Heart left ventricle (tissue), 16 donors: ENCODE data around the gene TMED5. TPM values are rescaled to one million over a fixed set of nuclear protein-coding genes. Genes with fewer than 3 reads are reported as not detected.

Experiments used
- ATAC-seq, 4 donors: fragments of 200-7000 bp; cut with Tn5 transposase; one replicate each; pipeline ENCODE4 v1.9.1; 2020 to 2022; ENCODE audit warnings: moderate library complexity in 4 of 4, mild to moderate bottlenecking in 3 of 4, moderate number of reproducible peaks in 1 of 4
- DNase-seq, 5 donors: peaks; one replicate each; pipeline ENCODE4 v3.0.0-alpha.2; 2020
- H3K27ac ChIP-seq, 12 donors: fragments of 200-600 bp; sonication (generic) in 4 of 12; one replicate each; pipeline versions ENCODE4 v1.5.0 to v1.8.0; 2016 to 2022; ENCODE audit warnings: mild to moderate bottlenecking in 2 of 12
- H3K27me3 ChIP-seq, 9 donors: fragments of 200-600 bp; sonication (generic) in 2 of 9; one replicate each; pipeline versions ENCODE4 v1.5.1 to v1.8.0; 2016 to 2022; ENCODE audit warnings: mild to moderate bottlenecking in 3 of 9
- H3K36me3 ChIP-seq, 9 donors: fragments of 200-600 bp; sonication (generic) in 2 of 9; one replicate each; pipeline versions ENCODE4 v1.5.0 to v1.8.0; 2018 to 2022; ENCODE audit warnings: mild to moderate bottlenecking in 2 of 9
- H3K4me1 ChIP-seq, 12 donors: fragments of 200-600 bp; sonication (generic) in 4 of 12; one replicate each; pipeline versions ENCODE4 v1.5.0 to v1.8.0; 2016 to 2022; ENCODE audit warnings: mild to moderate bottlenecking in 3 of 12
- H3K4me3 ChIP-seq, 12 donors: fragments of 200-600 bp; sonication (generic) in 4 of 12; one replicate each; pipeline versions ENCODE4 v1.5.0 to v1.8.0; 2017 to 2022; ENCODE audit warnings: mild to moderate bottlenecking in 9 of 12, moderate library complexity in 4 of 12
- H3K9me3 ChIP-seq, 12 donors: fragments of 200-600 bp; sonication (generic) in 4 of 12; one replicate each; pipeline versions ENCODE4 v1.5.0 to v1.8.0; 2016 to 2022; ENCODE audit warnings: mild to moderate bottlenecking in 1 of 12
- POLR2A ChIP-seq, 2 donors: fragments of 450-650 bp; IDR thresholded peaks; one replicate each; pipeline ENCODE4 v1.6.1; 2017; ENCODE audit warnings: antibody characterized with exemption in 2 of 2, mild to moderate bottlenecking in 2 of 2, moderate library complexity in 2 of 2
- WGBS, 4 donors: extraction: QIAGEN DNeasy Blood & Tissue Kit in 2 of 4; methylation state at CpG; one replicate each; pipeline versions ENCODE4 v1.1.5 to v1.1.7; 2013 to 2018; 5-methylcytosine and 5-hydroxymethylcytosine counted together
- intact Hi-C, 10 donors: fragments of 100-400 bp; cut with DNase I; formaldehyde crosslinking; loops; one replicate each; pipeline versions ENCODE4 v1.11.1 to v1.14.2; 2022
- polyA plus RNA-seq, 2 donors: library from polyadenylated mRNA; stranded (reverse); fragments of 200-250 nt; gene quantifications; one replicate each; pipeline ENCODE4 v1.2.3, GENCODE V29; 2013
- total RNA-seq, 9 donors: library from RNA; depleted of rRNA in 2 of 9; stranded (reverse); fragments of >200 nt in 2 of 9; fragmentation: NEBNext Ultra II Directional in 3 of 9; extraction: Animal tissue kit (Norgen Biotek cat#: 25700) in 3 of 9; gene quantifications; one replicate each; pipeline versions ENCODE4 v1.1.0 to v1.2.4, GENCODE V29; 2016 to 2023
- TF ChIP-seq, protein P1 (sequence below), 12 donors: fragments of 200-600 bp; sonication (generic) in 4 of 12; IDR thresholded peaks; one replicate each; pipeline versions ENCODE4 v1.5.0 to v1.8.0; 2018 to 2022; ENCODE audit warnings: antibody characterized with exemption in 12 of 12, mild to moderate bottlenecking in 5 of 12
- donor health status: ischemic (EF 13 %, LVEDD 7.1; RV severe dilation, severe dysfunction).
- donor health status: healthy with polysubstance abuse.
- donor health status: DM: no; HTN: yes; CAD: no.
- donor health status: DM: no; HTN: no; CAD: no.
- donor health status: ischemic (EF 25% LVEDD 6.9; RV normal size, moderate dysfunction).
- donor health status: ischemic (EF 25% LVEDD 5.7; RV mildly dilated, moderate dysfunction).
- donor health status: healthy.
- donor health status: DM: yes; HTN: yes; CAD: no.
- donor health status: ischemic (EF 35%, LVEDD 5.7; RV mildly dilated, moderate dysfunction).
- donor health status: nonischemic (EF 11% LVEDD 7.7; RV severe dilation, severe dysfunction).
- donor health status: DM: yes; HTN: yes; CAD: no.
- donor health status: PGD.
- donor health status: ischemic (EF 29% LVEDD 5.4; RV normal size, mild dysfunction).
- donor health status: nonischemic (EF 23%, LVEDD 6.1; RV moderate dilation, normal function).

The TMED5 gene
- total and polyA plus RNA-seq, 11 donors: 9.2 to 95.3 (median 55.0) TPM

- WGBS, 4 donors: 77 to 93% (median 79%) methylated on average over 1 of the region's 1 CpG
- Histone ChIP-seq H3K36me3 (peaks cover 0 to 22% (median 0%) of the 10 kb centered on the region in 9 donors), H3K4me3 (no peak overlapping the region), H3K9me3 (no peaks in the 10 kb centered on the region), H3K27ac (no peak overlapping the region), H3K27me3 (no peaks in the 10 kb centered on the region), H3K4me1 (no peaks in the 10 kb centered on the region)
- ATAC-seq (no peak), DNase-seq (no peak)
- TF ChIP-seq POLR2A (IDR thresholded peaks at IDR 0.05): no peak
- TF ChIP-seq, protein P1, sequence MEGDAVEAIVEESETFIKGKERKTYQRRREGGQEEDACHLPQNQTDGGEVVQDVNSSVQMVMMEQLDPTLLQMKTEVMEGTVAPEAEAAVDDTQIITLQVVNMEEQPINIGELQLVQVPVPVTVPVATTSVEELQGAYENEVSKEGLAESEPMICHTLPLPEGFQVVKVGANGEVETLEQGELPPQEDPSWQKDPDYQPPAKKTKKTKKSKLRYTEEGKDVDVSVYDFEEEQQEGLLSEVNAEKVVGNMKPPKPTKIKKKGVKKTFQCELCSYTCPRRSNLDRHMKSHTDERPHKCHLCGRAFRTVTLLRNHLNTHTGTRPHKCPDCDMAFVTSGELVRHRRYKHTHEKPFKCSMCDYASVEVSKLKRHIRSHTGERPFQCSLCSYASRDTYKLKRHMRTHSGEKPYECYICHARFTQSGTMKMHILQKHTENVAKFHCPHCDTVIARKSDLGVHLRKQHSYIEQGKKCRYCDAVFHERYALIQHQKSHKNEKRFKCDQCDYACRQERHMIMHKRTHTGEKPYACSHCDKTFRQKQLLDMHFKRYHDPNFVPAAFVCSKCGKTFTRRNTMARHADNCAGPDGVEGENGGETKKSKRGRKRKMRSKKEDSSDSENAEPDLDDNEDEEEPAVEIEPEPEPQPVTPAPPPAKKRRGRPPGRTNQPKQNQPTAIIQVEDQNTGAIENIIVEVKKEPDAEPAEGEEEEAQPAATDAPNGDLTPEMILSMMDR (IDR thresholded peaks at IDR 0.05): no peak
- intact Hi-C loops: no loop called here
These were observed 16.4 kb upstream of the TMED5 start for GRCh38 chr1:93196591-93196990.

- ATAC-seq: no peak
- intact Hi-C loops: no loop called here
- Histone ChIP-seq H3K27me3 (no peaks in the 10 kb centered on the region), H3K27ac (no peak overlapping the region), H3K4me3 (no peak overlapping the region), H3K9me3 (no peaks in the 10 kb centered on the region), H3K36me3 (peaks cover 0 to 15% (median 0%) of the 10 kb centered on the region in 9 donors), H3K4me1 (no peaks in the 10 kb centered on the region)
- 87 to 90% (median 88%) methylated on average over 4 of the region's 4 CpGs for WGBS, 4 donors
- TF ChIP-seq, protein P1 (IDR thresholded peaks at IDR 0.05): no peak
- no peak for TF ChIP-seq POLR2A (IDR thresholded peaks at IDR 0.05)
- DNase-seq: no peak
These were observed 14.2 kb upstream of the TMED5 start for GRCh38 chr1:93194231-93194990.

DNA sequence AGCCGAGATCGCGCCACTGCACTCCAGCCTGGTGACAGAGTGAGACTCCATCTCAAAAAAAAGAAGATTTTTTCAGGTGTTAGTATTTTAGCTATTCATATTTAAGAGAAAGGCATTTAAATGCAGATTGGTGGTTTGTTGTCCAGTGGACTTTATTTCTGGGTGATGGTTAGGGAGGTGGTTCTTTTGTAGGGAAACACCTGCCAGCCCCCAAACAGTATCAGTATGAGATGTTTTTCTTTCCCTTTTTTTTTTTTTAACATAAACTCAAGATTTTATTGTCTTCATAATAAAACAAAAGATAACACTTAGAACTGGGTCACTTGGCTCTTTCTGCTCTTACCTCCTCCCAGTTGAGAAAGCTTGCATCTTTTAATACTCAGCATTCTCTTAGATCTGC, 10.2 kb upstream of the TMED5 start:
- Histone ChIP-seq H3K9me3 (no peaks in the 10 kb centered on the region), H3K36me3 (peaks cover 0 to 6% (median 0%) of the 10 kb centered on the region in 9 donors), H3K4me1 (peaks cover 0 to 13% (median 0%) of the 10 kb centered on the region in 12 donors), H3K27me3 (no peaks in the 10 kb centered on the region), H3K4me3 (no peak overlapping the region), H3K27ac (no peak overlapping the region)
- intact Hi-C loops: no loop called here
- TF ChIP-seq POLR2A (IDR thresholded peaks at IDR 0.05): no peak
- TF ChIP-seq, protein P1 (IDR thresholded peaks at IDR 0.05): no peak
- ATAC-seq: no peak
- 93 to 98% (median 97%) methylated on average over 3 of the region's 3 CpGs for WGBS, 4 donors
- no peak for DNase-seq

GRCh38 chr1:93186667-93187066, 6.5 kb upstream of the TMED5 start:
- no peaks in the 10 kb centered on the region for H3K27me3 ChIP-seq
- H3K4me1 ChIP-seq: peaks cover 0 to 19% (median 0%) of the 10 kb centered on the region in 12 donors
- TF ChIP-seq, protein P1 (IDR thresholded peaks at IDR 0.05): no peak
- no peak for TF ChIP-seq POLR2A (IDR thresholded peaks at IDR 0.05)
- no peak overlapping the region for H3K4me3 ChIP-seq
- intact Hi-C loops: no loop called here
- H3K27ac ChIP-seq: peak overlapping the region in 1 of 12 donors; percentile 15
- no peaks in the 10 kb centered on the region for H3K36me3 ChIP-seq
- WGBS, 4 donors: 83 to 93% (median 88%) methylated on average over 1 of the region's 1 CpG
- DNase-seq: no peak
- no peak for ATAC-seq
- H3K9me3 ChIP-seq: no peaks in the 10 kb centered on the region
